MM.1S (cell line): ENCODE data around the gene WNT2B.
"Not testable (repeated sequence)": the region's sequence is repeated elsewhere in the genome, so short reads cannot be mapped to it uniquely, and the experiment has no call there.

ENCODE experiments used
- DNase-seq: peaks from one replicate; pipeline ENCODE4 v3.0.0-alpha.2; 2015
- H2AFZ ChIP-seq: fragments of 300-600 bp; sonication (generic); 2 replicates; pipeline ENCODE4 v1.6.0; 2016; ENCODE audit warnings: antibody characterized with exemption, low read length
- H3F3A ChIP-seq: fragments of 300-600 bp; sonication (generic); 2 replicates; pipeline ENCODE4 v1.6.1; 2016; ENCODE audit warnings: mild to moderate bottlenecking, antibody characterized with exemption, low read length, moderate library complexity, mixed read lengths; ENCODE audit not compliant: insufficient read depth
- H3K27ac ChIP-seq: fragments of 300-600 bp; sonication (generic); 2 replicates; pipeline ENCODE4 v1.5.1; 2016; ENCODE audit warnings: mild to moderate bottlenecking, low read length
- H3K27me3 ChIP-seq: fragments of 300-600 bp; sonication (generic); replicated peaks from 2 replicates; pipeline ENCODE4 v1.6.0; 2016; ENCODE audit warnings: low read length; ENCODE audit not compliant: insufficient read depth
- H3K36me3 ChIP-seq: fragments of 300-600 bp; sonication (generic); replicated peaks from 2 replicates; pipeline ENCODE4 v1.6.1; 2016; ENCODE audit warnings: mild to moderate bottlenecking, low read length, mixed read lengths; ENCODE audit not compliant: insufficient read depth
- H3K4me1 ChIP-seq: fragments of 300-600 bp; sonication (generic); 2 replicates; pipeline ENCODE4 v1.6.1; 2016; ENCODE audit warnings: low read length, mixed read lengths
- H3K4me2 ChIP-seq: fragments of 300-600 bp; sonication (generic); 2 replicates; pipeline ENCODE4 v1.6.0; 2016; ENCODE audit warnings: low read depth, low read length
- H3K4me3 ChIP-seq: fragments of 300-600 bp; sonication (generic); 2 replicates; pipeline ENCODE4 v1.5.1; 2016; ENCODE audit warnings: low read length, mixed read lengths
- H3K79me2 ChIP-seq: fragments of 300-600 bp; sonication (generic); 2 replicates; pipeline ENCODE4 v1.6.1; 2016; ENCODE audit warnings: mixed run types, low read length, mixed read lengths
- H3K9ac ChIP-seq: fragments of 300-600 bp; sonication (generic); 2 replicates; pipeline ENCODE4 v1.6.1; 2016; ENCODE audit warnings: low read length, mixed read lengths
- H3K9me2 ChIP-seq: fragments of 300-600 bp; sonication (generic); replicated peaks from 2 replicates; pipeline ENCODE4 v1.6.1; 2016; ENCODE audit warnings: mild to moderate bottlenecking, low read length, mixed read lengths; ENCODE audit not compliant: insufficient read depth
- H3K9me3 ChIP-seq: fragments of 300-600 bp; sonication (generic); replicated peaks from 2 replicates; pipeline ENCODE4 v1.6.1; 2016; ENCODE audit warnings: mild to moderate bottlenecking, low read length, mixed read lengths; ENCODE audit not compliant: insufficient read depth
- H4K20me1 ChIP-seq: fragments of 300-600 bp; sonication (generic); 2 replicates; pipeline ENCODE4 v1.6.1; 2016; ENCODE audit warnings: mild to moderate bottlenecking, low read length, moderate library complexity, mixed read lengths; ENCODE audit not compliant: insufficient read depth
- EZH2 ChIP-seq: fragments of 300-600 bp; sonication (generic); optimal IDR thresholded peaks from 2 replicates; pipeline ENCODE3; 2017; ENCODE audit warnings: low read depth, mild to moderate bottlenecking, antibody characterized with exemption, low read length, mixed read lengths
- EZH2phosphoT487 ChIP-seq: fragments of 300-600 bp; sonication (generic); IDR thresholded peaks from 2 replicates; pipeline ENCODE4 v1.6.1; 2018; ENCODE audit warnings: antibody characterized with exemption, low read length
- TF ChIP-seq, protein P1 (sequence below): fragments of 300-600 bp; sonication (generic); IDR thresholded peaks from 2 replicates; pipeline ENCODE4 v1.5.1; 2016; ENCODE audit warnings: antibody characterized with exemption, low read length, mixed read lengths

WNT2B gene

DNA sequence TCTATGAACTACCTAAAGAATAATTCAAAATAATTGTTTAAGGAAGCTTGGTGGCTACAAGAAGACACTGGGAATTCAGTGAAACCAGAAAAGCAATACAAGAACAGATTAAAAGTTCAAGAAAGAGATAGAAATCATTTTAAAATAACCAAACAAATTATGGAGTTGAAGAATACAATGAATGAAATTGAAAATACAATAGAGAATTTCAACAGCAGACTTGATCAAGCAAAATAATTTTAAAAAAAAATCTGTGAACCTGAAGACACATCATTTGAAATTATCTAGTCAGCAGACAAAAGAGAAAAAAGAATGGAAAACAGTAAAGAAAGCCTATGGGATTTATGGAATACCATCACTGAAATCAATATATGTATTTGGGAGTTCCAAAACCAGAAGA lies 31.2 kb upstream of the WNT2B start:
- no peak overlapping the region for H2AFZ ChIP-seq
- TF ChIP-seq EZH2 (no peak), EZH2phosphoT487 (no peak)
- TF ChIP-seq, protein P1, sequence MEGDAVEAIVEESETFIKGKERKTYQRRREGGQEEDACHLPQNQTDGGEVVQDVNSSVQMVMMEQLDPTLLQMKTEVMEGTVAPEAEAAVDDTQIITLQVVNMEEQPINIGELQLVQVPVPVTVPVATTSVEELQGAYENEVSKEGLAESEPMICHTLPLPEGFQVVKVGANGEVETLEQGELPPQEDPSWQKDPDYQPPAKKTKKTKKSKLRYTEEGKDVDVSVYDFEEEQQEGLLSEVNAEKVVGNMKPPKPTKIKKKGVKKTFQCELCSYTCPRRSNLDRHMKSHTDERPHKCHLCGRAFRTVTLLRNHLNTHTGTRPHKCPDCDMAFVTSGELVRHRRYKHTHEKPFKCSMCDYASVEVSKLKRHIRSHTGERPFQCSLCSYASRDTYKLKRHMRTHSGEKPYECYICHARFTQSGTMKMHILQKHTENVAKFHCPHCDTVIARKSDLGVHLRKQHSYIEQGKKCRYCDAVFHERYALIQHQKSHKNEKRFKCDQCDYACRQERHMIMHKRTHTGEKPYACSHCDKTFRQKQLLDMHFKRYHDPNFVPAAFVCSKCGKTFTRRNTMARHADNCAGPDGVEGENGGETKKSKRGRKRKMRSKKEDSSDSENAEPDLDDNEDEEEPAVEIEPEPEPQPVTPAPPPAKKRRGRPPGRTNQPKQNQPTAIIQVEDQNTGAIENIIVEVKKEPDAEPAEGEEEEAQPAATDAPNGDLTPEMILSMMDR: no peak
- no peaks in the 10 kb centered on the region for H3K79me2 ChIP-seq
- no peaks in the 10 kb centered on the region for H3K4me1 ChIP-seq
- H3K4me2 ChIP-seq: no peak overlapping the region
- H4K20me1 ChIP-seq: no peaks in the 10 kb centered on the region
- H3K9me3 ChIP-seq: no peaks in the 10 kb centered on the region
- no peaks in the 10 kb centered on the region for H3F3A ChIP-seq
- no peak overlapping the region for H3K4me3 ChIP-seq
- no peaks in the 10 kb centered on the region for H3K36me3 ChIP-seq
- H3K9ac ChIP-seq: no peak overlapping the region
- no peak overlapping the region for H3K27ac ChIP-seq
- no peaks in the 10 kb centered on the region for H3K27me3 ChIP-seq
- H3K9me2 ChIP-seq: no peaks in the 10 kb centered on the region
- no peak for DNase-seq

DNA sequence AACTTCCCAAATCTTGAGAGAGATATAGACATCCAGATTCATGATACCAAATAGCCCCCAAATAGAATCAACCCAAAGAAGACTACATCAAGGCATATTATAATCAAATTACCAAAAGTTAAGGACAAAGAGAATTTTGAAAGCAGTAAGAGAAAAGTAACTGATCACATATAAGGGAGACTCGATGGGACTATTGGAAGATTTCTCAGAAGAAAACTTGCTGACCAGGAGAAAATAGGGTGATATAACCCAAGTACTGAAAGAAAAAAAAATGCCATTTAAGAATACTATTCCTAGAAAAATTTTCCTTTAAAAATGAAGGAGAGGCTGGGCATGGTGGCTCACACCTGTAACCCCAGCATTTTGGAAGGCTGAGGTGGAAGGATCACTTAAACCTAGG lies 30.5 kb upstream of the WNT2B start:
- Histone ChIP-seq H3K27me3 (no peaks in the 10 kb centered on the region), H3F3A (no peaks in the 10 kb centered on the region), H3K9ac (no peak overlapping the region), H3K4me3 (no peak overlapping the region), H3K4me1 (no peaks in the 10 kb centered on the region), H2AFZ (no peak overlapping the region), H3K9me3 (no peaks in the 10 kb centered on the region), H3K36me3 (no peaks in the 10 kb centered on the region), H3K79me2 (no peaks in the 10 kb centered on the region), H3K9me2 (no peaks in the 10 kb centered on the region), H3K27ac (no peak overlapping the region), H3K4me2 (no peak overlapping the region), H4K20me1 (no peaks in the 10 kb centered on the region)
- no peak for DNase-seq
- TF ChIP-seq EZH2 (no peak), EZH2phosphoT487 (no peak)
- TF ChIP-seq, protein P1: no peak

DNA sequence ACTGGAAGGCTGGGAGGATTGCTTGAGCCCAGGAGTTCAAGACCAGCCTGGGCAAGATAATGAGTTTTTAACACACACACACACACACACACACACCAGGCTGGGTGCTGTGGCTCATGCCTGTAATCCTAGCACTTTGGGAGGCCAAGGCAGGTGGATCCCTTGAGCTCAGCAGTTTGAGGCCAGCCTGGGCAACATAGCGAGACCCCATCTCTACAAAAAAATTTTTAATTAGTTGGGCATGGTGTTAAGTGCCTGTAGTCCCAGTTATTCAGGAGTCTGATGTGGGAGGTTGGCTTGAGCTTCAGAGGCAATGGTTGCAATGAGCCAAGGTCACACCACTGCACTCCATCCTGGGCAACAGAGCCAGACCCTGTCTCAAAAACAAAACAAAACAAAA lies 22.7 kb upstream of the WNT2B start:
- H3K4me3 ChIP-seq, H3K27ac ChIP-seq, H3K79me2 ChIP-seq, DNase-seq, H3K9me3 ChIP-seq, H3K4me2 ChIP-seq, H3K36me3 ChIP-seq, H3F3A ChIP-seq, H4K20me1 ChIP-seq, H3K9me2 ChIP-seq, H3K9ac ChIP-seq, H2AFZ ChIP-seq, H3K4me1 ChIP-seq, H3K27me3 ChIP-seq: not testable (repeated sequence)

DNA sequence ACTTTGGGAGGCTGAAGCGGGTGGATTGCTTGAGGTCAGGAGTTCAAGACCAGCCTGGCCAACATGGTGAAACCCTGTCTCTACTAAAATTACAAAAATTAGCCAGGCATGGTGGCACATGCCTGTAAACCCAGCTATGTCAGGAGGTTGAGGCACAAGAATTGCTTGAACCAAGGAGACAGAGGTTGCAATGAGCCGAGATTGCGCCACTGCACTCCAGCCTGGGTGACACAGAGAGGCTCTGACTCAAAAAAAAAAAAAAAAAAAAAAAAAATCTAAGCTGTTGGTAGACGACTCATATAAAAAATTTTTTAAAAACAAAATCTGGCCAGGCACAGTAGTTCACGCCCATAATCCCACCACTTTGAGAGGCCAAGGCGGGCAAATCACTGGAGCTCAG lies 21.1 kb upstream of the WNT2B start:
- not testable (repeated sequence) for H3K4me1 ChIP-seq, H3K4me3 ChIP-seq, H3K9me2 ChIP-seq, H4K20me1 ChIP-seq, H3K27me3 ChIP-seq, H3K79me2 ChIP-seq, H2AFZ ChIP-seq, DNase-seq, H3K9me3 ChIP-seq, H3F3A ChIP-seq, H3K36me3 ChIP-seq, H3K27ac ChIP-seq, H3K9ac ChIP-seq, H3K4me2 ChIP-seq
